Stimulated activated CD4-positive, alpha-beta T cell treated with anti-CD3 and anti-CD28 coated beads, Interleukin-1b, Interleukin-23, amount 100 ng/mL, for 48 hours (primary cell): ENCODE measurements around the gene CGRRF1.

ENCODE experiments used
- DNase-seq: peaks from one replicate; pipeline ENCODE4 v3.0.0-alpha.2; 2020

CGRRF1 gene

DNA sequence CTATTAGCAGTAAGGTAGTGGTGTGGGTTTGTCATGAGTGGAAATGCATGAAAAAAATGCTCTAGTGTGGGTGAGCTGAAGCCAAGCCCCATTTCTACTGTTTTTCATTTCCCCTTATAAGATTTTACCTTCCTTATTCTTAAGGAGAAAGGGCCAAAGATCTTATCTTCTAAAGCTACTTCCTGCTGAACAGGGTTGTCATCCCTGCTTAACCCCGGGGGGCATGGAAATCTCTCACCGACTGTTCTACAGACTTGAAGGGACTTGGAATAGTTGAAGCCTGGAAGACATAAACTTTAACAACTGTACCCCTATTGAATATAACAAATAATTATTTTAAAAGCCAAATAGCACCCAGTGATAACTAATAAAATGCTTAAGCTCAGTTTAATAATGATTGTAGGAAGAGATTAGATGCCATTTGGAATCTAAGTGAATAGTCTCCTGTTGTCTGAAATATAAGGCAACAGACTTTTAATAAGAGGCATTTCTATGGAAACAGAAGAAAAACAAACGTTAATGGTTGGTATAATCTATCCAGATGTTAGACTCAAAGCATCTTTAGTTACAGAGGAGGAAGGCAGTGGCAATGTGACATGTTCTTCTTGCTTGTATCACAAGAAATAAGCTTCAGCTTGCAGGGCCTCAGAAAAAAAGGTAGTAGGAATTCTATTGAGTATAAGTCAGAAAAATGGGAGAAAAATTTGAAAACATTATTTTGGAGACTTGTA lies 19.1 kb upstream of the CGRRF1 start:
- DNase-seq, result no peak

DNA sequence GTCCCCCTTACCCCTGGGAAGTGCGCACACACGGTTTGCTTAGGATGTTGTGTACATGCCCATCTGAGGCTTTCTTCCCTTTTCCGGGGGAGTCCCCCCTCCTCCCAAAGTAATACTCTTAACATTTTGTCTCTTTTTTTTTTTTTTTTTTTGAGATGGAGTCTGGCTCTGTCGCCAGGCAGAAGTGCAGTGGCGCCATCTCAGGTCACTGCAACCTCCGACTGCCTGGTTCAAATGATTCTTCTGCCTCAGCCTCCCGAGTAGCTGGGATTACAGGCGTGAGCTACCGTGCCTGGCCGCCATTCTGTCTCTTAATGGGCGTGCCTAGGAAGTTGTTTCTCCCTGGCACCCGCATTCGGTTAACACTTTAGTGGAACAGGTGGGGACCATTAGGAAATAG lies 16.4 kb upstream of the CGRRF1 start:
- no peak for DNase-seq

DNA sequence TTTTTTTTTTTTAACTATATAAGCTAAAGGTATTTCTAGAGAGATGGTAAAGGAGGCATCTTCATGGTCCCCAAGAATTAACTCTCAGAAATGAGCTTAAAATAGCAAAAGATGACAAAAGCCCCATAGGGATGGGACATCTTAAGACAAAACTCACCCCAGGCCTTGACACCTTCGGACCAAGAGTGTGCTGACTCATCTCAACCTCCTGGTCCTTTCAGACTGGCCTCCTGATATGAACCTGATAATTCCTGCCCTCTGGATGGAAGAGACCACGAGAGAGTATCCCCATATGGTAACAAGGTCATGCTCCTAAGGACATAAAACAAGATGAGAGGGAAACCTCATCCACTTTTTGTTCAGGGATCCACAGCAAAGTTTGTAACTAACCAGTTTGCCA lies 12.5 kb upstream of the CGRRF1 start:
- no peak for DNase-seq

DNA sequence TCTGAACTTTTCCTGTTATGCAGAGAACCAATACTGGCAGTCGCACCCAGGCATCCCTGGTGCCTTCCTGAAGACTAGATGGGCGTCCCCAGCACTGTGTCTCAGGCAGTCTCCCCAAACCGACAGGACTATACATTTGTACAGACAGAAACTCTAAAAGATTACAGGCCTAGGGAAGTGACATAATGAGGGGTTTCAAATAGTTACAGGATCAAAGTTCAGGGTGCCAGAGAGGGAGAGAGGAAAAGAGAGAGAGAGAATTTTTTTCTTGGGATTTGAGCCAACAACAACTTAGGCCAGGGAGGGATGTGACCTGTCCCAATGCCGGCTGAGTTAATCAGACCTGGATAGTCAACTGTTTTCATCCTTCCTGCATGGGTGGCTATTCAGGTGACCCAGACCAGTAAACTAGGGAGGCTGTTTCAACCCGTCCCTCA lies 11.6 kb upstream of the CGRRF1 start:
- DNase-seq, result no peak

DNA sequence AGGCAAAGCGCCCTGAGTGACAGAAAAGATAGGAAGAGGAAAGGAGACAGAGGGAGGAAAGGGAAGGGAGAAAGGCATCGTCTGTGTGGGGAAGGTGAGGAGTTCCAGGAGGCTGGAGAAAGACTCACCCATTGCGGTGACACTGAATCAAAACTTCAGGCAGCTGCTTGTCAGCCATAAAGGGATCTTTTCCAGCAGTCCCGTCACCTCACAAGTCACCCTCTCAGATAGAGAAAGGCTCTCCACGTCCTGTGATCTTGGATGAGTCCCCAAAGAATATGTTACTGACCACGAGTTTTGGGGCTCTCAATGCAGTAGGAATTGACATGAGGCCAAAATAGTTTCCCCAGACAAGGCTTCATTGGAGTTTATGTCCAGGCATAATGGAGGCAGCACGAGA lies 11.1 kb upstream of the CGRRF1 start:
- DNase-seq, result no peak

DNA sequence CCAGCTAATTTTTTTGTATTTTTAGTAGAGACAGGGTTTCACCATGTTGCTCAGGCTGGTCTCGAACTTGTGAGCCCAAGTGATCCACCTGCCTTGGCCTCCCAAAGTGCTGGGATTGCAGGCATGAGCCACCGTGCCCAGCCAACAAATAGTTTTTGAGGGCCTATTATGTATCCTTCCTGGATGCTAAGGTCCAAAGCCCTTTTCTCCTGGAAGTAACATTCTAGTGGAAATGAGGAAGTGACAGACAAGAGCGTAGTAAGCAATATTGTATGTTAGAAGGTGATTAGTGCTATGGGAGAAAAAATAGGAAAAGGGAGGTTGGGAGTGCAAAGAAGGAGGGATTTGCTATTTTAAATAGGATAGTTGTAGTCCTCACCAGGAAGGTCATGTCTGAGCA lies 9.0 kb upstream of the CGRRF1 start:
- DNase-seq, result no peak

DNA sequence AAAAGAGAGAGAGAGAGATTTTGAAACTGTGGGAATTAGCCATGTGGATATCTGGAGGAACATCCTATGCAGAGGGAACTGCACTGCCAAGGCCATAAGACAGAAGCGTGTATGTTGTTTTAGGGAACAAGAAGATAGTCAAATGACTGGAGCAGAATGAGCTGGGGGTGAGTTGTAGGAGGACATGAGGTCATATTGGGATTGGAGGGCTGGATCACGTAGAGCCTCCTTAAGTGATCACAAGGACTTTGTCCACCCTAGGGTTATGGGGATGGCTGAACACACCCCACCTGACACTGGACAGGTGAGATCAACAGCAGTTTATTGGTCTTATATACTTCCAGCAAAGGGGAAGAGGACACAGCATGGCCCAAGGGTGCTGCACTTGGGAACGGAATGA lies 8.2 kb upstream of the CGRRF1 start:
- DNase-seq, result no peak

DNA sequence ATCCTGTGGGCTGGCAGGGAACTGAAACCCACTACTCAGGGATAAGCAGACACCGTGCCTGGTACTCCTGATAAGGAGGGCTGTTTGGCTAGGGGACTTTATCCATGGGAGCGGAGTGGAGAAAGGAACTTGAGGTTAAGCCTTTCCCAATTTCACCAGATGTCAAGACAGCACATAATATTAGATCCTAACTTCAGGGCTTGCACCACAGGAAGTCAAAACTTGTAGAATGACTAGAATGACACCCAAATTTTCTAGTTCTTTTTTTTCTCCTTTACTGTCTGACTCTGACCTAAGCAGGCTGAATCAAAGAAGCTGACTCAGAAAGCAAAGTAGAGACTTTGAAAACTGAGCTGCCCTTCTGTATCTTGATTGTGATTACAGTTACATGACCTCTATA lies 7.1 kb upstream of the CGRRF1 start:
- DNase-seq, result no peak

DNA sequence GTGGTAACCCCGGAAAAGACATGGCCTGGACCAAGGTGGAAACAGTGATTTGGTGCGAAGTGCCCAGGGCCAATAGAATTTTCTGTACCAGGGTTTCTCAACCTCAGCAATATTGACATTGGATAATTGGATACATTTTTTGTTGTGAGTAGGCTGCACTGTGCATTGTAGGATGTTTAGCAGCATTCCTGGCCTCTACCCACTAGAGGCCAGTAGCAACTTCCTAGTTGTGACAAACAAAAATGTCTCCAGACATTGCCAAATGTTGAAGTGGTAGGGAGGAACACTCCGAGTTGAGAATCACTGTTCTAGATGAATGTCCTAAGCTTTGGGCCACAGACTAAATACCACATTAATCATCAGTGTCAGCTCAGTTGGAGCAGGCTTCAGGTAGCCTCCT lies 6.2 kb upstream of the CGRRF1 start:
- no peak for DNase-seq

DNA sequence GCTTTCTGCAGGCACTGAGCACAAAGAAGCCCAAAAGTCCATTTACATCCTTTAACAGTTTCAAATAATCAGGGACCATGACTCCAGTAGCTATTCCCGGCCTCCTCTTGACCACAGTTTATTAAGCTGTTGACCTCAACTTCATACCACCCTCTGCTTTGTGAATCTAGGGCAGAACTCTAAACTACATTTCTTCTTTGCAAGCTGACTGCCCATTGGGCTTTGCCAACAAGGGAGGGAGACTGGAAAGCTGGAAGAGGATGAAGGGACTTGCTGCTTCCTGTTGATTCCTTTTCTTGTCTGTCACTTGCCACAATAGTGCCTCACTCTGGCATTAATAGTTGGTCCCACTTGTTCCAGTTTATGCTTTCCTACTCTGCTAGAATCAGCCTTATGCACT lies 2.7 kb downstream of the CGRRF1 start:
- no peak for DNase-seq

DNA sequence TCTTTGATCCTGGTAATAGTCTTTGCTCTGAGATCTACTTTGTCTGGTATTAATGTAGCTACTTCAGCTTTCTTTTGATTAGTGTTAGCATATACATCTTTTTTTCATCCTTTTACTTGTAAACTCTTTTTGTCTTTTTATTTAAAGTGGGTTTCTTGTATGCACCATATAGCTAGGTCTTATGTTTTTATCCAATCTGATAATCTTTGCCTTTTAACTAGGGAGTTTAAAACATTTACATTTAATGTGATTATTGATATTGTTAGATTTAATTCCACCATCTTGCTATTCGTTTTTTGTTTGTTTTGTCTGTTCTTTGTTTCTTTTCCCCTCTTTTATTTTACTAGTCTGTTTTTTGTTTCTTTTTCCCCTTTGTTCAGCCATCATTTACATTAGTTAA lies 6.0 kb downstream of the CGRRF1 start:
- no peak for DNase-seq

DNA sequence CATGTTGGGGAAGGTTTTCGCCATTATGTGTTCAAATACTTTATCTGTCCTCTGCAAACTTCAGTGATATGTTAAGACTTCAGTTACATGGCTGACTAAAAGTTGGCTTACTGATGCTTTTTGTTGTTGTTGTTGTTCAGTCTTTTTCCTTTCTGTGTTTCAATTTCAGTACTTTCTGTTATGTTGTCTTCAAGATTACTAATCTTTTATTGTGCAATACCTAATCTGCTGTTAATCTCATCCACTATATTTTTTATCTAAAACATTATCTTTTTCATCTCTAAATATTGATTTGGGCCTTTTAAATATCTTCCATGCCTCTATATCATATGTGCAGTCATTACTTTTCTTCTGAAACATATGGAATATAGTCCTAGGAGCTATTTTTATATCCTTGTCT lies 7.0 kb downstream of the CGRRF1 start:
- no peak for DNase-seq

DNA sequence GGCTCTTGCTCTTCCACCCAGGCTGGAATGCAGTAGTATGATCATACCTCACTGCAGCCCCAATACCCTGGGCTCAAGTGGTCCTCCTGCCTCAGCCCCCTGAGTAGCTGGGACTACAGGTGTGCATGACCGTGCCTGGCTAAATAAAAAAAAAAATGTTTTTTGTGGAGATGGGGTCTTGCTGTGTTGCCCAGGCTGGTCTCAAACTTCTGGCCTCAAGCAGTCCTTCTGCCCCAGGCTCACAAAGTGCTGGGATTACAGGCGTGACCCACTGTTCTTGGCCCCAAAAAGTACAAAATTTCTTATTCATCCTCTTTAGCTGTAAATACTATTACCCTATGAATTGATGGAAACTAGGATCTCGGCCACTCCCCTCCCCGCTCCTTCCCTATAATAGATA lies 14.7 kb downstream of the CGRRF1 start:
- no peak for DNase-seq

DNA sequence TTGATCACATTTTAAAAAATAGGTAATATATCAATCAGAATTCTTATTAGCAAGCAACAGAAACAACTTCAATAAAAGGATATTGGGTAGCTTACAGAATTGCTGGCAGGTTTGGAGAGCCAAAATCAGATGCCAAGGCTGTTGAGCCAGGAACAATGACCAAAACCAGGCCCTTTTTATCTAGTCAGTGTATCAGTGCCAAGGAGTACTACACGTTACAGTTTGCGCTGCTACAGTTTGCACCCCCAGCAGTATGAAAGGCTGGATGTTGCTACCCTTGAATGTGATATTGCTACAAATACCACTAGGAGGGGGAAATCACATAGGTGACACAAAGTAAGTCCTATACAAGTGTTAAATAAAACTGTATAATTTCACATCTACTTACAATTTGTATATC lies 19.3 kb downstream of the CGRRF1 start:
- no peak for DNase-seq

DNA sequence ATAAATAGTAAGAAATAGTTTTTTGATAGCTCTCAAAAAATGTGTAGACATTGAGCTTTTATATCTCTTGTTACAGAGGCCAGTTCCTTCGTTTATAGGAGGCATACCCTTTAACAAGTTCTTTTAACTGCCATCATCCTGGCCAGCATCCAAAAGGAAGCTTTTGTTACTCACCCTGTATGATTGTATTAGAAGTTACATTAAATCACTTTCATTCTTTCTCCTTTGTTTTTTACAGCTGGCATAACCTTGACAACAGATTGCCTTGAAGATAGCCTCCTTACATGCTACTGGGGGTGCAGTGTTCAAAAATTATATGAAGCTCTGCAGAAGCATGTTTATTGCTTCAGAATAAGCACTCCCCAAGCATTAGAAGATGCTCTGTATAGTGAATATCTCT lies 20.1 kb downstream of the CGRRF1 start:
- no peak for DNase-seq

DNA sequence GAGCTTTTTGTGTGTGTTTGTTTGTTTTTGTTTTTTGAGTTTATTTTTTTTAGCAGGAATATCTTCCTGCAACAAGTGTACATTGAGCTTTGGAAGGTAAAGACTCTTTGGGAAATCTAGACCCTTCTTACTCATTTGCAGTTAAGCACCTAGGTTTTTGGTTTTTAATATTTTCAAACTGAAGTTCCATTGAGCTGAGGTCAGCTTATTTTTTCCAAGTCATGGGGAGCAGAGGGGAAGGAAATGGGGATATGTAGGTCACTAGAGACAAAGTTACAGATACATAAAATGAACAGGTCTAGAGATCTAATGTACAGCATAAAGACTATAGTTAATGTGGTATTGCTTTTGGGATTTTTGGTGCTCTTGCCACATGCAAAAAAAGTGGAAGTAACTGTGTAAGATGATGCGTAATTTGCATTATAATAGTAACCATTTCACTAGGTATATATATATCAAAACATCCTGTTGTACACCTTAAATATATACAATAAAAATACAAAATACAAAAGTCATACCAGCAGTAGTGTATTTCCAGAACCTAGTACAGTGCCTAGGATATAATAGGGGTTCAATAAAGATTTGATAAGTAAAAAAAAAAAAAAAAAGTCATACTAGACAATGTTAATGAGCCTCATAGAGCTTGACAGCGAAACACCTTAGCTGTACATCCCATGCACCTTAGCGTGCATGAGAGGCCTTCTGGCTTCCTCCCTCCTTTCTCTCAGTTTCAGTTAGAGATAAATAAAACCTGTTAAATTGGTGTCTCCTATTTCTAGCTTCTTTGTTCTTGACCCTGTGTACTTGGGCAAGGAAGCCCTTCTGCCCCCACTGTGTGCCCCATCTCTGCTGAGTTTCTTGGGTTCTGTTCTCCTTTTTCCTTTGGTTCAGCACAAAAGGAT lies 22.7 kb downstream of the CGRRF1 start:
- no peak for DNase-seq

DNA sequence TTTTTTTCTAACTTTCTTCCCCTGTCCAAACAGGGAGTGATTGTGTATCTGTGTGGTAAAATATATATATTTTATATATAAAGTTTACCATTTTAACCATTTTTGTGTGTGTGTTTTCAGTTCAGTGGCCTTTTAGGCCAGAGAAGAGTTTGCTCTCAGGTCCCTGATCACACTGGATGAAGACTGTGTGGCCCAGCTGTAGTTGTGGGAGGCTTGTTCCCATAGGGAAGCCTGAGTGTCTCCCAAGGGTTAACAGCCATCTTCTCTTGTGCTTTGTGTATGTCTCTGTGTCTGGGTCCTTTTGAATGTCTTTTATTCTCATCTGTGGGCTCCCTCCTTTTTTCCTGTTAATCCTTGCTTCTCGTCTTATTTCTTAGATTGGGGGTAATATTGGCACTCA lies 23.4 kb downstream of the CGRRF1 start:
- no peak for DNase-seq

DNA sequence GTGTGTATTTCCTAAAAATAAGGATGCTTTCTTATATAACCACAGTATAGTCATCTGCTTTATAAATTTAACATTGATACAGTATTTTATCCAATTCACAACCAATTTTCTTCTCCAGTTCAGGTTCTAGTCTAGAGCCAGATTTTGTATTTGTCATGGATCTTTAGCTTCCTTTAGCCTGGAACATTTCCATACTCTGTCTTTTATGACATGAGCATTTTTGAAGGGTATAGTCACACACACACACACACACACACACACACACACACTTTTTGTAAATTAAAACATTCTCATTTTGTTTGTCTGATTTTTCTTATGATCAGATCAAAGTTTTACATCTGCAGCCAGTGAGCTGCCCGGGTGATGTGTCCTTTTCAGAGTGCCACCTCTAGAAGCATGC lies 25.4 kb downstream of the CGRRF1 start:
- DNase-seq, result no peak

DNA sequence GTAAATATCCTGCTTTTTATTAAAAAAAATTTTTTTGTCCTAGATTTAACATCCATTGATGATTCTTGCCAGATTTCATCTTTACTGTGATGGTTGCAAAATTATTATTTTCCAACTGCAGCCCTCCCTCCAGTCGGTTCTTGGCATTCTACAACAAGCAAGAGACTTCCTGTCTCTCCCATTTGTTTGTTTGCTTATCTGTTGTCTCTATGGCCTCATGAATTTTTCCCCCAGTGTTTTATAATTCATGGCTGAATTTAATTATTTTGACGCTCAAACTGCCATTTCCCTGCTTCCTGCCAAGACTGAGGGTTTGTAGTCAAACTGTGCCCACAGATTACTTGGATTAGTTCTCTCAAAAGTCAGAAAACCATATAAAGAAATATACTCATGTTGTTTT lies 25.9 kb downstream of the CGRRF1 start:
- DNase-seq, result no peak

DNA sequence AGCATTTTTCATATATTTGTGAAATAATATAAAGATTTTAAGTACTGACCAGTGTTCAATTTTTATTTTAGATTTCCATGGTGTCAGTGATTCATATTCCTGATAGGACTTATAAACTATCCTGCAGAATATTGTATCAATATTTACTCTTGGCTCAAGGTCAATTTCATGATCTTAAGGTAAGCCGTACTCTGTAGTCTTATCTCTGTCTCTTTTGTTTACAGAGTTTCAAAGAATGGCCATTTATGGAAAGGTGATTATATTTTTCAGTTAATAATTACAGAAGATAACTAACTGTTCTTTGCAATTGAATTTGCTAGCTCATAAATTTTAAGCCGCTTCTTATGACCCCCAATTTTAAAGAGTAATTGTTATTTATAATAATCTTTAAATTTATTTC lies 27.9 kb downstream of the CGRRF1 start:
- no peak for DNase-seq

DNA sequence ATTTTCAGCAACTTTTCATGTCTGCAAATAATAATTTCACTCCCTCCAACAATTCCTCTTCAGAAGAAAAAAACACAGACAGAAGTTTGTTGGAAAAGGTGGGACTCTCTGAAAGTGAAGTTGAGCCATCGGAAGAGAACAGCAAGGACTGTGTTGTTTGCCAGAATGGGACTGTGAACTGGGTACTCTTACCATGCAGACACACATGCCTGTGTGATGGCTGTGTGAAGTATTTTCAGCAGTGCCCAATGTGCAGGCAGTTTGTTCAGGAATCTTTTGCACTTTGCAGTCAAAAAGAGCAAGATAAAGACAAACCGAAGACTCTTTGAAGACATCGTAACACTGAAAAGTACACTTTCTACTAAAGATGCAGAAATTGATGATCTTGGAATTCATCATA lies 28.3 kb downstream of the CGRRF1 start:
- DNase-seq, result no peak

DNA sequence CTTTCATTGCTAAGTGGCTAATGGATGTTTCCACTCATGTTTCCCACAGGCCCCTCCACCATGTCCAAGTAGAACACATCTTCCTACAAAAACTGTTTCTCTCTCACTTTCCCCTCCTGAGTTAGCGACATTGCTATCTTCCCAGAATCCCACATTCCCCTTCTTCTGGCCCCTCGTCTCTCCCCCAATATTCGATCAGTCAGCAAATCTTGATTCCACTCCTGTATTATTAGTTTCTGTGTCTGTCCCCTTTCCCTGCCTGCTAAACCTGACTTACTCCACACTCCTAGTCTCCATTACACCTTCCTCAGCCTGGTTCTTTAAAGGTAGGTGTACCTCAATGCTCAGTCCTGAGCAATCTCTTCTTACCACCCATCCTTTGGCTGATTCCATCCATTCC lies 37.9 kb downstream of the CGRRF1 start:
- DNase-seq, result no peak

DNA sequence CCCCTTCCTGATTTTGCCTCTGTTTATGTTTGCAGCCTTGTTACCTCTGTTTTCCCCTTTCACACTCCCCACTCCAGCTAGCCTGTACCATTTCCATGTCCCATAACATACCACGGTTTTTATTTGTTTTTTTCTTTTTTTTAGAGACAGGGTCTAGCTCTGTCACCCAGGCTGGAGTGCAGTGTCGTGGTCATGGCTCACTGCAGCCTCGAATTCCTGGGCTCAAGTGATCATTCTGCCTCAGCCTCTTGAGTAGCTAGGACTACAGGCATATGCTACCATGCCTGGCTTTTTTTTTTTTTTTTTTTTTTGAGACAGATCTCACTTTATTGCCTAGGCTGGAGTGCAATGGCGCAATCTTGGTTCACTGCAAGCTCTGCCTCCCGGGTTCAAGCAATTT lies 38.8 kb downstream of the CGRRF1 start:
- DNase-seq, result no peak

DNA sequence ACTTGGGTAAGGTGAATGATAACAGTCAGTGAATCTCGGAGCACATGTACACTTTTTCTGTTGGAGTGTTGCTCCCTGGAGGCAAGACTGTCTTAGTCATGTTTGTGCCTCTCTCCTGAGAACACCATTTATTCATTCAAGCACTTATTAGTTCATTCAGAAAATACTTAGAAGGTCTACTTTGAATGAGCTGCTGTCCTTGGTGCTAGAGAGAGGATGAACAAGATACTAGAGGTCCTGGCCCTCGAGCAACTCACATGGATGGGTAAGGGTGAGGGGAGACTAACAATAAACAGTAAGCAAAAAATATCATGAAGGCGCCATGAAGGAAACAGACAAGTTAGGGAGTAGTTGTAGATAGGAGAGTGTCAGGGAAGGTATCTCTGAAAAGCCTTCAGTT lies 40.2 kb downstream of the CGRRF1 start:
- DNase-seq, result no peak

DNA sequence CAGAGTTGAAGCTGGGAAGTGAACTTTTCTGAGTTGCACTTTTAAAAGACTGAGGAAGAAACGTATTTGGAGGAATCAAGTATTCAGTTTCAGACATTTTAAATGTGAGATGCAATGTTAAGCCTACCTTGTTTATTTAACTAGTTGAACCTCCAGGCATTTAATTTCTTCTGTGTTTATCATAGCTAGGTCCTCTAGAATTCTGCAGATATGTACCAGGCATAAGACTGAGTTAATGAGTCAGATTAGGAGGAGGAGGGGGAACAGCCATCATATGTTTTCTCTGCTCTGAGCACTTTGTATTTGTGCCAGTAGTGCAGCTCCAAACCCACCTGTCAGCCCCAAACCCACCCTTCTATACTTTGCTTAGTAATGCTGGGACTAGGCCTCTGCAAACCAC lies 40.8 kb downstream of the CGRRF1 start:
- no peak for DNase-seq
